ENCODE results near the gene TRMT13.

DNA sequence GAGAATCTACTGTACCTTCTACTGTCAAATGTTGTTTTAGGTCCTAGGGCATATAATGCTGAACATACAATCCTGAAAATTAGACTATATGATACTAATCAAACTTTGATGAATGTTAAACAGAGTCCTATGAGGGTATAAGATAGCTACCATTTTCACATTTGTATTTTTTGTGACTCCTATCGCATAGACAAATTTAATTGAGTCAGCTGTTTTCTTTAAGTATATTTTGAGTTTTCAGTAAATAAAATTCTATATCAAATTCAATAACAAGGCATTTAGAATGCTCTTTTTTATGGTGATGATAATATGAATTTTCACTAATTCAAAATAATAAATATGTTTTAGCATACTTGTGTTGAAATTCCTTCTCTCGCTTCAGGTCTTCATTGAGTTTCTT lies 35.1 kb downstream of the TRMT13 start:
- TF ChIP-seq, protein P1, sequence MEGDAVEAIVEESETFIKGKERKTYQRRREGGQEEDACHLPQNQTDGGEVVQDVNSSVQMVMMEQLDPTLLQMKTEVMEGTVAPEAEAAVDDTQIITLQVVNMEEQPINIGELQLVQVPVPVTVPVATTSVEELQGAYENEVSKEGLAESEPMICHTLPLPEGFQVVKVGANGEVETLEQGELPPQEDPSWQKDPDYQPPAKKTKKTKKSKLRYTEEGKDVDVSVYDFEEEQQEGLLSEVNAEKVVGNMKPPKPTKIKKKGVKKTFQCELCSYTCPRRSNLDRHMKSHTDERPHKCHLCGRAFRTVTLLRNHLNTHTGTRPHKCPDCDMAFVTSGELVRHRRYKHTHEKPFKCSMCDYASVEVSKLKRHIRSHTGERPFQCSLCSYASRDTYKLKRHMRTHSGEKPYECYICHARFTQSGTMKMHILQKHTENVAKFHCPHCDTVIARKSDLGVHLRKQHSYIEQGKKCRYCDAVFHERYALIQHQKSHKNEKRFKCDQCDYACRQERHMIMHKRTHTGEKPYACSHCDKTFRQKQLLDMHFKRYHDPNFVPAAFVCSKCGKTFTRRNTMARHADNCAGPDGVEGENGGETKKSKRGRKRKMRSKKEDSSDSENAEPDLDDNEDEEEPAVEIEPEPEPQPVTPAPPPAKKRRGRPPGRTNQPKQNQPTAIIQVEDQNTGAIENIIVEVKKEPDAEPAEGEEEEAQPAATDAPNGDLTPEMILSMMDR (IDR thresholded peaks at IDR 0.05) = no peak
- TF ChIP-seq SMAD3 (CRISPR knock-in tag; IDR thresholded peaks at IDR 0.05; ENCODE audit: borderline replicate concordance) (no peak), NR1H2 (CRISPR knock-in tag; IDR thresholded peaks at IDR 0.05) (no peak), SMAD4 (CRISPR knock-in tag; IDR thresholded peaks at IDR 0.05) (no peak), SOX15 (CRISPR knock-in tag; IDR thresholded peaks at IDR 0.05) (no peak), ESRRA (CRISPR knock-in tag; IDR thresholded peaks at IDR 0.05; ENCODE audit: borderline replicate concordance) (no peak), CREM (CRISPR knock-in tag; IDR thresholded peaks at IDR 0.05) (no peak), SP1 (CRISPR knock-in tag; conservative IDR thresholded peaks at IDR 0.05) (no peak), CREB1 (CRISPR knock-in tag; IDR thresholded peaks at IDR 0.05) (no peak)
- TF ChIP-seq, protein P2, sequence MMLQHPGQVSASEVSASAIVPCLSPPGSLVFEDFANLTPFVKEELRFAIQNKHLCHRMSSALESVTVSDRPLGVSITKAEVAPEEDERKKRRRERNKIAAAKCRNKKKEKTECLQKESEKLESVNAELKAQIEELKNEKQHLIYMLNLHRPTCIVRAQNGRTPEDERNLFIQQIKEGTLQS (CRISPR knock-in tag; conservative IDR thresholded peaks at IDR 0.05) = no peak
- TF ChIP-seq, protein P3, sequence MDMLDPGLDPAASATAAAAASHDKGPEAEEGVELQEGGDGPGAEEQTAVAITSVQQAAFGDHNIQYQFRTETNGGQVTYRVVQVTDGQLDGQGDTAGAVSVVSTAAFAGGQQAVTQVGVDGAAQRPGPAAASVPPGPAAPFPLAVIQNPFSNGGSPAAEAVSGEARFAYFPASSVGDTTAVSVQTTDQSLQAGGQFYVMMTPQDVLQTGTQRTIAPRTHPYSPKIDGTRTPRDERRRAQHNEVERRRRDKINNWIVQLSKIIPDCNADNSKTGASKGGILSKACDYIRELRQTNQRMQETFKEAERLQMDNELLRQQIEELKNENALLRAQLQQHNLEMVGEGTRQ (CRISPR knock-in tag; IDR thresholded peaks at IDR 0.05) = no peak

Data from WTC11 (cell line).